HL-60 (cell line): Measurements from ENCODE around the gene LARP4B.

Experiments used
- DNase-seq, 2 experiments: peaks; one replicate each; pipeline ENCODE4 v3.0.0-alpha.2; 2010 to 2020; ENCODE audit warnings: low read depth in 1 of 2, low spot score in 1 of 2
- H3K27ac ChIP-seq: fragments of 250-450 bp; sonication (Bioruptor Pico); replicated peaks from 2 replicates; pipeline ENCODE4 v1.5.1; 2020; ENCODE audit warnings: mild to moderate bottlenecking, moderate library complexity
- H3K27me3 ChIP-seq: fragments of 250-450 bp; sonication (Bioruptor Pico); 2 replicates; pipeline ENCODE4 v1.5.1; 2021; ENCODE audit warnings: mild to moderate bottlenecking, moderate library complexity; ENCODE audit not compliant: insufficient read depth, poor library complexity, severe bottlenecking
- H3K4me3 ChIP-seq: replicated peaks from 2 replicates; pipeline ENCODE4 v1.5.1; 2011; ENCODE audit warnings: mild to moderate bottlenecking, control low read depth, low read length; ENCODE audit not compliant: insufficient read depth
- GABPA ChIP-seq: IDR thresholded peaks from 2 replicates; pipeline ENCODE4 v1.6.1; 2012; ENCODE audit warnings: low read depth
- POLR2AphosphoS5 ChIP-seq: IDR thresholded peaks from 2 replicates; pipeline ENCODE4 v1.6.1; 2012; ENCODE audit warnings: low read depth
- REST ChIP-seq: IDR thresholded peaks from 2 replicates; pipeline ENCODE4 v1.6.1; 2012; ENCODE audit warnings: low read depth; ENCODE audit not compliant: insufficient replicate concordance
- SPI1 ChIP-seq: IDR thresholded peaks from 2 replicates; pipeline ENCODE4 v1.6.1; 2012; ENCODE audit warnings: low read depth, mild to moderate bottlenecking, borderline replicate concordance
- TF ChIP-seq, protein P1 (sequence below): IDR thresholded peaks from one replicate; pipeline ENCODE4 v1.5.1; 2011; ENCODE audit warnings: low read length, control low read depth, inconsistent platforms; ENCODE audit not compliant: insufficient read depth

Gene LARP4B

GRCh38 chr10:842795-843194, 88.7 kb downstream of the LARP4B start:
- Histone ChIP-seq H3K4me3 (no peak overlapping the region), H3K27me3 (no peaks in the 10 kb centered on the region), H3K27ac (no peak overlapping the region)
- TF ChIP-seq POLR2AphosphoS5, result no peak
- no peak for TF ChIP-seq GABPA
- TF ChIP-seq, protein P1, sequence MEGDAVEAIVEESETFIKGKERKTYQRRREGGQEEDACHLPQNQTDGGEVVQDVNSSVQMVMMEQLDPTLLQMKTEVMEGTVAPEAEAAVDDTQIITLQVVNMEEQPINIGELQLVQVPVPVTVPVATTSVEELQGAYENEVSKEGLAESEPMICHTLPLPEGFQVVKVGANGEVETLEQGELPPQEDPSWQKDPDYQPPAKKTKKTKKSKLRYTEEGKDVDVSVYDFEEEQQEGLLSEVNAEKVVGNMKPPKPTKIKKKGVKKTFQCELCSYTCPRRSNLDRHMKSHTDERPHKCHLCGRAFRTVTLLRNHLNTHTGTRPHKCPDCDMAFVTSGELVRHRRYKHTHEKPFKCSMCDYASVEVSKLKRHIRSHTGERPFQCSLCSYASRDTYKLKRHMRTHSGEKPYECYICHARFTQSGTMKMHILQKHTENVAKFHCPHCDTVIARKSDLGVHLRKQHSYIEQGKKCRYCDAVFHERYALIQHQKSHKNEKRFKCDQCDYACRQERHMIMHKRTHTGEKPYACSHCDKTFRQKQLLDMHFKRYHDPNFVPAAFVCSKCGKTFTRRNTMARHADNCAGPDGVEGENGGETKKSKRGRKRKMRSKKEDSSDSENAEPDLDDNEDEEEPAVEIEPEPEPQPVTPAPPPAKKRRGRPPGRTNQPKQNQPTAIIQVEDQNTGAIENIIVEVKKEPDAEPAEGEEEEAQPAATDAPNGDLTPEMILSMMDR, result no peak
- TF ChIP-seq REST, result no peak
- no peak for TF ChIP-seq SPI1
- no peak for DNase-seq

DNA sequence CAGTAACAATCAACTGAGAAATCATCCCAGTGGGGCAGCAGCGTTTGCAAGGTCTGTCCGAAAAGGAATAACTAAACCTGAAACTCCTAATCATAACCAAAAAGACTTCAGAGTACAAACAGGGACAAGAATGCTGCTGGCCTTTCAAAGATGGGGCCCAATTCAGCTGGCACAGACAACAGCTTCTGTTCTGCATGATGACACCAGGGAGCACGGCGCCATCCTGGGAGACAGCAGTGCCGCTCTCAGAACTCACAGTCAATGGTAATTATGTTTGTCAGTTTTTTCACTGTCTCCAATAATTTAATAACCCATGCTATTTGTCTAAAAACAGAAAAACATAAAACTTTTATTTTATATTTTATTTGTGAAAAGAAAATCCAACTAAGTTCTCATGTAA, 90.0 kb downstream of the LARP4B start:
- TF ChIP-seq POLR2AphosphoS5, result no peak
- no peak for TF ChIP-seq GABPA
- no peak for TF ChIP-seq SPI1
- TF ChIP-seq REST, result no peak
- TF ChIP-seq, protein P1, result no peak
- H3K27me3 ChIP-seq, result no peaks in the 10 kb centered on the region
- no peak overlapping the region for H3K27ac ChIP-seq
- no peak for DNase-seq
- H3K4me3 ChIP-seq, result no peak overlapping the region

DNA sequence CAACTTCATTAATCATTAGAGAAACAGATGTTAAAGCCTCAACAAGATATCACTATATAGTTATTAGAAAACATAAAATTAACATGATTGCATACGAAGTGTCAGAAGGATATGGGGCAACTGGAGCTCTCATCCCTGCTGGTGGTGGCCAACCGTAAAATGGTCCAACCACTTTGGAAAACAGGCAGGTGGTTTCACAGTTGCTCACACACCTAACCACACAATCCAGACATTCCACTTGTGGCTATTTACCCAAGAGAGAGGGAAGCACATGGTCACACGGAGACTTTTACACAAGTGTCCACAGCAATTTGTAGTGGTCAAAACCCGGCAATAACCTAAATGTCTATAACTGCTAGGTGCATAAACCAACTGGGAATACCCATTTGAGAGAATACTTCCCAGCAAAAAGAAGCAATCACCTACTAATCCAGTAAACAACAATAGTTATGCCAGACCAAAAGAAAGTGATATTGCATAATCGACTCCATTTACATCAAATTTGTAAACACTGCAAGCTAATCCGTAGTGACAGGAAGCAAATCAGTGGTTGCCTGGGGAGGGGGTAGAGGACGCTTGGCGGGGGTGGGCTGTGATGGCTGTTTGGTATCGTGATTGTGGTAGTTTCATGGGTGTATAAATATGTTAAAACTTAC, 91.8 kb downstream of the LARP4B start:
- TF ChIP-seq, protein P1, result no peak
- TF ChIP-seq SPI1 (no peak), POLR2AphosphoS5 (no peak), REST (no peak), GABPA (no peak)
- Histone ChIP-seq H3K27me3 (no peaks in the 10 kb centered on the region), H3K27ac (no peak overlapping the region), H3K4me3 (no peak overlapping the region)
- DNase-seq, result no peak
